Mesendoderm (in vitro differentiated cells): Measurements from ENCODE around the gene CEP83.
"Not testable (repeated sequence)": the region's sequence is repeated elsewhere in the genome, so short reads cannot be mapped to it uniquely, and the experiment has no call there.

Experiments
- DNase-seq: peaks from one replicate; pipeline ENCODE4 v3.0.0; 2013
- H2AK5ac ChIP-seq: 2 replicates; pipeline ENCODE4 v1.6.1; 2013; ENCODE audit warnings: low read length, inconsistent platforms
- H2BK120ac ChIP-seq: 2 replicates; pipeline ENCODE4 v1.6.1; 2013; ENCODE audit warnings: low read depth, mild to moderate bottlenecking, low read length, moderate library complexity, mixed read lengths
- H2BK15ac ChIP-seq: replicated peaks from 2 replicates; pipeline ENCODE4 v1.6.1; 2013; ENCODE audit warnings: low read depth, mild to moderate bottlenecking, moderate library complexity
- H2BK5ac ChIP-seq: 2 replicates; pipeline ENCODE4 v1.6.1; 2013; ENCODE audit warnings: low read length, inconsistent platforms
- H3K18ac ChIP-seq: 2 replicates; pipeline ENCODE4 v1.6.1; 2013; ENCODE audit warnings: mild to moderate bottlenecking, low read length, mixed read lengths
- H3K23ac ChIP-seq: one replicate; pipeline ENCODE4 v1.6.1; 2013; ENCODE audit warnings: low read length
- H3K27ac ChIP-seq: 2 replicates; pipeline ENCODE4 v1.5.1; 2013; ENCODE audit warnings: low read depth, mild to moderate bottlenecking, inconsistent platforms, low read length, moderate library complexity
- H3K27me3 ChIP-seq: 2 replicates; pipeline ENCODE4 v1.6.1; 2013; ENCODE audit warnings: low read length, control low read depth, mild to moderate bottlenecking, inconsistent platforms; ENCODE audit not compliant: insufficient read depth, poor library complexity
- H3K36me3 ChIP-seq: 2 replicates; pipeline ENCODE4 v1.6.1; 2013; ENCODE audit warnings: low read length, inconsistent platforms; ENCODE audit not compliant: control insufficient read depth, insufficient read depth
- H3K4ac ChIP-seq: one replicate; pipeline ENCODE4 v1.6.1; 2013; ENCODE audit warnings: low read depth, mild to moderate bottlenecking, low read length, moderate library complexity
- H3K4me1 ChIP-seq: 2 replicates; pipeline ENCODE4 v1.6.1; 2013; ENCODE audit warnings: low read depth, low read length, inconsistent platforms; ENCODE audit not compliant: control insufficient read depth
- H3K4me2 ChIP-seq: 2 replicates; pipeline ENCODE4 v1.6.1; 2013; ENCODE audit warnings: low read length
- H3K4me3 ChIP-seq: 2 replicates; pipeline ENCODE4 v1.5.1; 2013; ENCODE audit warnings: mild to moderate bottlenecking, low read length
- H3K56ac ChIP-seq: one replicate; pipeline ENCODE4 v1.6.1; 2013; ENCODE audit warnings: low read length
- H3K79me1 ChIP-seq: 2 replicates; pipeline ENCODE4 v1.6.1; 2013; ENCODE audit warnings: low read length, inconsistent platforms
- H3K79me2 ChIP-seq: 2 replicates; pipeline ENCODE4 v1.6.1; 2013; ENCODE audit warnings: mild to moderate bottlenecking, low read length; ENCODE audit not compliant: control insufficient read depth, insufficient read depth
- H3K9ac ChIP-seq: 2 replicates; pipeline ENCODE4 v1.6.1; 2013; ENCODE audit warnings: low read length, inconsistent platforms
- H4K5ac ChIP-seq: one replicate; pipeline ENCODE4 v1.6.1; 2013; ENCODE audit warnings: low read length
- H4K8ac ChIP-seq: one replicate; pipeline ENCODE4 v1.6.1; 2013; ENCODE audit warnings: low read depth, mild to moderate bottlenecking, control low read depth, low read length, moderate library complexity
- WGBS: extraction: QIAGEN DNeasy Blood & Tissue Kit; methylation state at CpG from one replicate; pipeline ENCODE4 v1.1.7; 2013; ENCODE audit warnings: low lambda C conversion rate, missing lambda C conversion rate; ENCODE audit not compliant: insufficient coverage; ENCODE audit errors: extremely low coverage; 5-methylcytosine and 5-hydroxymethylcytosine counted together

The CEP83 gene

GRCh38 chr12:94454318-94454717 is 5.3 kb downstream of the CEP83 start:
- WGBS: no CpG with 5 or more reads among the region's 7 CpGs
- not testable (repeated sequence) for H3K36me3 ChIP-seq, H2BK120ac ChIP-seq, H3K27me3 ChIP-seq, H3K27ac ChIP-seq, H3K23ac ChIP-seq, H3K56ac ChIP-seq, H4K8ac ChIP-seq, H4K5ac ChIP-seq, H3K4me2 ChIP-seq, H3K79me2 ChIP-seq, H2BK5ac ChIP-seq, H3K9ac ChIP-seq, H3K4me3 ChIP-seq, H3K4me1 ChIP-seq, DNase-seq, H3K4ac ChIP-seq, H3K79me1 ChIP-seq, H2AK5ac ChIP-seq, H2BK15ac ChIP-seq, H3K18ac ChIP-seq

DNA sequence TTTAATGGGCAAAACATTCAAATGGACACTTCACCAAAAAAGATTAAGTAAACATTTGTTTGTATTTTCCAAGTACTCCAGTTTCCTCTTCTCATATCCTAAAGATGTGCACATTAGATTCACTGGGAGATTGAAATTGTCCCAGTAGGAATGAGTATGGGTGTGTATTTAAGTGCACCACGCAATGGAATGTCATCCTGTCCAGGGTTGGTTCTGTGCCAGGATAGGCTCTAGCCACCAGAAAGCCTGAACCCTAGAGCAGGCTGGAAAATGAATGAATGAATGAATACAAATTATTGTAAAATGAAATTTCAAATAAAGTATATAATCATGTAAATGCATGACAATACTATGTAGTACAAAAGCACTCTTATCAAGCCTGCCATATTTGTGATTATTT is 14.0 kb downstream of the CEP83 start:
- H4K8ac ChIP-seq: no peak overlapping the region
- H3K18ac ChIP-seq: no peak overlapping the region
- no peak overlapping the region for H2BK15ac ChIP-seq
- no peak overlapping the region for H3K9ac ChIP-seq
- H3K4ac ChIP-seq: no peak overlapping the region
- H3K79me1 ChIP-seq: peaks cover 1% of the 10 kb centered on the region
- WGBS: no CpG with 5 or more reads among the region's 1 CpG
- H2AK5ac ChIP-seq: no peak overlapping the region
- H3K27me3 ChIP-seq: no peaks in the 10 kb centered on the region
- no peak overlapping the region for H2BK120ac ChIP-seq
- no peak overlapping the region for H3K23ac ChIP-seq
- H3K27ac ChIP-seq: no peak overlapping the region
- no peak overlapping the region for H2BK5ac ChIP-seq
- H3K4me3 ChIP-seq: no peak overlapping the region
- H3K56ac ChIP-seq: no peak overlapping the region
- H3K4me1 ChIP-seq: no peaks in the 10 kb centered on the region
- DNase-seq: no peak
- peaks cover 5% of the 10 kb centered on the region for H3K79me2 ChIP-seq
- H3K4me2 ChIP-seq: no peak overlapping the region
- no peaks in the 10 kb centered on the region for H3K36me3 ChIP-seq
- H4K5ac ChIP-seq: no peak overlapping the region

GRCh38 chr12:94437303-94437702 is 22.4 kb downstream of the CEP83 start:
- Histone ChIP-seq H3K27ac (no peak overlapping the region), H3K18ac (no peak overlapping the region), H3K4ac (no peak overlapping the region), H2BK5ac (no peak overlapping the region), H2AK5ac (no peak overlapping the region), H3K79me1 (no peaks in the 10 kb centered on the region), H4K8ac (no peak overlapping the region), H3K9ac (no peak overlapping the region), H3K4me2 (no peak overlapping the region), H4K5ac (no peak overlapping the region), H3K23ac (no peak overlapping the region), H3K36me3 (no peaks in the 10 kb centered on the region), H2BK120ac (no peak overlapping the region), H3K27me3 (no peaks in the 10 kb centered on the region), H3K4me1 (peaks cover 5% of the 10 kb centered on the region), H3K4me3 (no peak overlapping the region), H2BK15ac (no peak overlapping the region), H3K79me2 (peaks cover 6% of the 10 kb centered on the region), H3K56ac (no peak overlapping the region)
- DNase-seq: no peak
- no CpG with 5 or more reads among the region's 1 CpG for WGBS

DNA sequence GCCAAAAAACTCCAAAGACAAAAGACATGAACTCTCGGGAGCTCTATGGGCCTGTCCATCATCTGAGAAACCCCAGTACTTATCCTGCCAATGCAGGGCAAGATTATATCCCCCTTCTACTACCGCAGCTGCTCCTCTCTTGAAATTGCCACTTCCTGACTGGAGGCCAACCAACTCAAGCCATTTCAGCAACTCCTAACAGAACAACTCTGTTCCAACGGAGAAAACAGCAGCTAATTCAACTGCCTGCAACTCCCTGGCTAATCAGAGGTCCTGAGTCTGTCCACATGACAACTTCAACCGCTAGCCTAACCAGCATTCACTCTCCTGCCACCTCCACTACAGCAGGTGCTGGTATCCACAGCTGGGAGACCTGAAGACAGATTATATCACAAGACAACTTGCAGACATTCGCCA is 24.1 kb downstream of the CEP83 start:
- Histone ChIP-seq H3K4ac (no peak overlapping the region), H3K79me2 (peaks cover 5% of the 10 kb centered on the region), H4K5ac (no peak overlapping the region), H3K27ac (no peak overlapping the region), H2BK15ac (no peak overlapping the region), H3K4me2 (no peak overlapping the region), H3K18ac (no peak overlapping the region), H3K79me1 (no peaks in the 10 kb centered on the region), H3K9ac (no peak overlapping the region), H2BK120ac (no peak overlapping the region), H3K36me3 (no peaks in the 10 kb centered on the region), H3K23ac (no peak overlapping the region), H2BK5ac (no peak overlapping the region), H3K4me1 (peaks cover 5% of the 10 kb centered on the region), H4K8ac (no peak overlapping the region), H2AK5ac (no peak overlapping the region), H3K27me3 (no peaks in the 10 kb centered on the region), H3K56ac (peak overlapping the region; percentile 19), H3K4me3 (no peak overlapping the region)
- WGBS: no CpG with 5 or more reads among the region's 5 CpGs
- DNase-seq: peak; percentile 64

GRCh38 chr12:94434171-94434570 is 25.5 kb downstream of the CEP83 start:
- peaks cover 6% of the 10 kb centered on the region for H3K79me1 ChIP-seq
- no peak overlapping the region for H4K5ac ChIP-seq
- H3K36me3 ChIP-seq: no peaks in the 10 kb centered on the region
- no peak overlapping the region for H4K8ac ChIP-seq
- no peak overlapping the region for H3K4ac ChIP-seq
- no peak overlapping the region for H2BK120ac ChIP-seq
- no peaks in the 10 kb centered on the region for H3K27me3 ChIP-seq
- no peak overlapping the region for H3K56ac ChIP-seq
- H3K4me3 ChIP-seq: no peak overlapping the region
- no CpG with 5 or more reads among the region's 3 CpGs for WGBS
- H3K18ac ChIP-seq: no peak overlapping the region
- no peak overlapping the region for H3K4me2 ChIP-seq
- DNase-seq: no peak
- H3K4me1 ChIP-seq: peaks cover 5% of the 10 kb centered on the region
- H3K27ac ChIP-seq: no peak overlapping the region
- no peak overlapping the region for H2BK5ac ChIP-seq
- H3K79me2 ChIP-seq: peaks cover 13% of the 10 kb centered on the region
- no peak overlapping the region for H2AK5ac ChIP-seq
- H3K9ac ChIP-seq: no peak overlapping the region
- no peak overlapping the region for H3K23ac ChIP-seq
- no peak overlapping the region for H2BK15ac ChIP-seq

DNA sequence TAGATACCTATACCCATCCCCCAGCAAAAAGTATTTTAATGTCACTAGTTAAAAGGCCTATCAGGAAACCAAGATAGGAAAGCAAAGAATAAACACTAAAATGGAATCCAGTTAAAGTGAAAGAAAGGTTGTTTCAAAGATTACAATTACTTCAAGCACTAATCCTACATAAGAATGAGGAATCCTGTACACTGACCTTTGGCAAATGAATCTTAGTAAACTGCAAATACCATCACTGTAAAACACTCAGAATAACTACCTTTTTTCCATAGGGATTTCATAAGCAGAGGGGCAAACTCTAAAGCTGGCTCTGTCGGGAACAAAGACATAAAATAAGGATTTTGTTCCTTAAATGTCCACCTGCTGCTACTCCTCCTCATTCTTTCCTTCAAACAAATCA is 25.9 kb downstream of the CEP83 start:
- Histone ChIP-seq H4K8ac (no peak overlapping the region), H3K4me1 (peaks cover 5% of the 10 kb centered on the region), H3K23ac (no peak overlapping the region), H3K4me3 (no peak overlapping the region), H3K4me2 (no peak overlapping the region), H3K4ac (no peak overlapping the region), H2BK5ac (no peak overlapping the region), H3K27me3 (no peaks in the 10 kb centered on the region), H3K36me3 (no peaks in the 10 kb centered on the region), H3K56ac (no peak overlapping the region), H2BK15ac (no peak overlapping the region), H3K79me2 (peaks cover 14% of the 10 kb centered on the region), H2BK120ac (no peak overlapping the region), H3K79me1 (peaks cover 7% of the 10 kb centered on the region), H3K27ac (no peak overlapping the region), H2AK5ac (no peak overlapping the region), H4K5ac (no peak overlapping the region), H3K9ac (no peak overlapping the region), H3K18ac (no peak overlapping the region)
- no peak for DNase-seq
- no CpG with 5 or more reads among the region's 1 CpG for WGBS
